Suprapubic skin (tissue), 3 donors: ENCODE results near the gene GEN1.

Experiments used
- EP300 ChIP-seq: sonication (generic); formaldehyde crosslinking; IDR thresholded peaks from one replicate; pipeline ENCODE4 v1.6.1; 2017; ENCODE audit warnings: antibody characterized with exemption
- POLR2A ChIP-seq, 2 donors: fragments of 450-650 bp; IDR thresholded peaks; one replicate each; pipeline ENCODE4 v1.6.1; 2017; ENCODE audit warnings: antibody characterized with exemption in 2 of 2, mild to moderate bottlenecking in 2 of 2, moderate library complexity in 2 of 2
- TF ChIP-seq, protein P1 (sequence below), 2 donors: fragments of 200-600 bp in 1 of 2; fragments of 450-650 bp in 1 of 2; sonication (generic) in 1 of 2; IDR thresholded peaks; one replicate each; pipeline ENCODE4 v1.5.1; 2016 to 2019; ENCODE audit warnings: antibody characterized with exemption in 2 of 2, mild to moderate bottlenecking in 1 of 2, moderate library complexity in 1 of 2

DNA sequence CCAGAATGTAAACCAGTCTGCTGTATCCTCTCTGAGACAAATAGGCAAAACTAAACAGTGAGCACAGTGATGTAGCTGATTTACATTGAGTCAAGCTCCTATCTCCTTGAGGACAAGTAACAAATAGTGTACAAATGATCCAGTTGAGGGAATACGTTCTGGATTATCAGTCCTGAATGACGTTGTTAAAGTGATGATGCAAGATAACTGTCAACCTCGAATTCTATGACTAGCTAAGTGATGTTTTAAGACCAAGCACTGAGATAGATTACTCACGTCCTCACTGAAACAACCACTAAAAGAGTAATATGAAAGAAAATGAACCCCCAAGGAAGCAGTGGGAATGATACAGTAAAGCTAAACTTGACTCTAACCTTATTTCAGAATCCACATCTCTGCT is 47.1 kb upstream of the GEN1 start:
- TF ChIP-seq, protein P1, sequence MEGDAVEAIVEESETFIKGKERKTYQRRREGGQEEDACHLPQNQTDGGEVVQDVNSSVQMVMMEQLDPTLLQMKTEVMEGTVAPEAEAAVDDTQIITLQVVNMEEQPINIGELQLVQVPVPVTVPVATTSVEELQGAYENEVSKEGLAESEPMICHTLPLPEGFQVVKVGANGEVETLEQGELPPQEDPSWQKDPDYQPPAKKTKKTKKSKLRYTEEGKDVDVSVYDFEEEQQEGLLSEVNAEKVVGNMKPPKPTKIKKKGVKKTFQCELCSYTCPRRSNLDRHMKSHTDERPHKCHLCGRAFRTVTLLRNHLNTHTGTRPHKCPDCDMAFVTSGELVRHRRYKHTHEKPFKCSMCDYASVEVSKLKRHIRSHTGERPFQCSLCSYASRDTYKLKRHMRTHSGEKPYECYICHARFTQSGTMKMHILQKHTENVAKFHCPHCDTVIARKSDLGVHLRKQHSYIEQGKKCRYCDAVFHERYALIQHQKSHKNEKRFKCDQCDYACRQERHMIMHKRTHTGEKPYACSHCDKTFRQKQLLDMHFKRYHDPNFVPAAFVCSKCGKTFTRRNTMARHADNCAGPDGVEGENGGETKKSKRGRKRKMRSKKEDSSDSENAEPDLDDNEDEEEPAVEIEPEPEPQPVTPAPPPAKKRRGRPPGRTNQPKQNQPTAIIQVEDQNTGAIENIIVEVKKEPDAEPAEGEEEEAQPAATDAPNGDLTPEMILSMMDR (IDR thresholded peaks at IDR 0.05) = no peak
- no peak for TF ChIP-seq EP300
- TF ChIP-seq POLR2A (IDR thresholded peaks at IDR 0.05) = no peak
